Stimulated activated CD8-positive, alpha-beta memory T cell treated with anti-CD3 and anti-CD28 coated beads, Interleukin-4, amount 100 ng/mL, for 4 hours (primary cell): Measurements from ENCODE around the gene CRNKL1.

Experiments
- DNase-seq, 2 donors: peaks; one replicate each; pipeline ENCODE4 v3.0.0-alpha.2; 2020; ENCODE audit warnings: low read depth in 2 of 2, low spot score in 1 of 2

The CRNKL1 gene

DNA sequence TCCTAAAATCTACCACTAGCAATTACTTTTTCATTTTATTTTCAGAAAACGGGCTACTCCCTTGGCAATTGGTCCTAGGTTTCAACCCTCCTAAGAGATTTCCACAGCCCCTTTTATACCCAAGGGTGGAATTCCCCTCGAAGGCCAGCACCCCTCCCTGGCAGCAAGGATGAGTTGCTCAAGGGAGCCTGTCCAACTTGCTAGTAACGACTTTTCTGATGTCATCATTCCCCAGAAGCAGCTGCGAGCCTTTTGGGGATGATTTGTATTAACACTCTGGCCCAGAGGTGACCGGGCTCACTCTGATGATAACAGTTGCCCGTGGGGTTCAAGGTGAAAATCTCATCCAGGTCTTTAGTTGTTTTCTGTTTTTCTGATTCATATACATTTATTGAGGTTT is 65.8 kb downstream of the CRNKL1 start:
- no peak for DNase-seq
